ENCODE data around the gene SYNDIG1L.

GRCh38 chr14:74425525-74426201 lies 347 bp downstream of the SYNDIG1L start:
- TF ChIP-seq CTCF (IDR thresholded peaks at IDR 0.05; ENCODE audit: poor library complexity, severe bottlenecking) (no peak), REST (IDR thresholded peaks at IDR 0.05; ENCODE audit: borderline replicate concordance) (peak; percentile 64), POLR2AphosphoS5 (IDR thresholded peaks at IDR 0.05) (no peak), EZH2 (IDR thresholded peaks at IDR 0.05; ENCODE audit: borderline replicate concordance, insufficient read depth, low read length, poor library complexity, severe bottlenecking) (no peak), RAD21 (conservative IDR thresholded peaks at IDR 0.05) (no peak)

Measured in neural cell (in vitro differentiated cells).